Measurements from ENCODE around the gene CASP5.

DNA sequence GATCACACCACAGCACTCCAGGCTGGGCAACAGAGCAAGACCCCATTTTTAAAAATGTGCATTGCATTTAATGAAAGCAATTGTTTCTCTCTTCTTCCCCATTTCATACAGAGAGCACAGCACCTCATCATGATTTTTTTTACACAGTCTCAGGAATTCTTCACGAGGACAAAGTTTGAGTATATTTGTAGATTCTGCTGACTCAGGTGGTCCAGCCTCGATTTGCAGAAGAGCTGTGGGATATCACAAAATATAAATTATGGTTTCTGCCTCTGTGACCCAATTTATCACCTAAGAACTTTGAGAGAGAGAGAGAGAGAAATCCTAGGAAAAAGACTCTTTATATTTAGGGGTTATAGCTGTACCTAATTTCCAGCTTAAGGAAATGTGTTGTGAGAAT, 19.8 kb downstream of the CASP5 start:
- TF ChIP-seq, protein P1, sequence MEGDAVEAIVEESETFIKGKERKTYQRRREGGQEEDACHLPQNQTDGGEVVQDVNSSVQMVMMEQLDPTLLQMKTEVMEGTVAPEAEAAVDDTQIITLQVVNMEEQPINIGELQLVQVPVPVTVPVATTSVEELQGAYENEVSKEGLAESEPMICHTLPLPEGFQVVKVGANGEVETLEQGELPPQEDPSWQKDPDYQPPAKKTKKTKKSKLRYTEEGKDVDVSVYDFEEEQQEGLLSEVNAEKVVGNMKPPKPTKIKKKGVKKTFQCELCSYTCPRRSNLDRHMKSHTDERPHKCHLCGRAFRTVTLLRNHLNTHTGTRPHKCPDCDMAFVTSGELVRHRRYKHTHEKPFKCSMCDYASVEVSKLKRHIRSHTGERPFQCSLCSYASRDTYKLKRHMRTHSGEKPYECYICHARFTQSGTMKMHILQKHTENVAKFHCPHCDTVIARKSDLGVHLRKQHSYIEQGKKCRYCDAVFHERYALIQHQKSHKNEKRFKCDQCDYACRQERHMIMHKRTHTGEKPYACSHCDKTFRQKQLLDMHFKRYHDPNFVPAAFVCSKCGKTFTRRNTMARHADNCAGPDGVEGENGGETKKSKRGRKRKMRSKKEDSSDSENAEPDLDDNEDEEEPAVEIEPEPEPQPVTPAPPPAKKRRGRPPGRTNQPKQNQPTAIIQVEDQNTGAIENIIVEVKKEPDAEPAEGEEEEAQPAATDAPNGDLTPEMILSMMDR (IDR thresholded peaks at IDR 0.05; ENCODE audit: borderline replicate concordance, extremely low read depth, low read length, poor library complexity, severe bottlenecking), result no peak
- no peak for TF ChIP-seq EZH2 (IDR thresholded peaks at IDR 0.05; ENCODE audit: borderline replicate concordance, low read depth, low read length, severe bottlenecking)

Measured in DND-41 (cell line).